GM12864 (cell line): Measurements from ENCODE around the gene FILIP1L.

ENCODE experiments used
- DNase-seq: peaks from one replicate; pipeline ENCODE4 v3.0.0-alpha.2; 2011; ENCODE audit warnings: low read depth
- H3K4me3 ChIP-seq: 2 replicates; pipeline ENCODE4 v1.5.1; 2011; ENCODE audit warnings: mild to moderate bottlenecking, low read depth, low read length, control low read depth
- TF ChIP-seq, protein P1 (sequence below): IDR thresholded peaks from 2 replicates; pipeline ENCODE4 v1.5.1; 2011; ENCODE audit warnings: low read depth, mild to moderate bottlenecking, moderate library complexity, low read length, control low read depth, inconsistent platforms; ENCODE audit errors: missing control alignments

Gene FILIP1L

GRCh38 chr3:99927671-99928457 is 186.4 kb downstream of the FILIP1L start:
- DNase-seq, result no peak
- TF ChIP-seq, protein P1, sequence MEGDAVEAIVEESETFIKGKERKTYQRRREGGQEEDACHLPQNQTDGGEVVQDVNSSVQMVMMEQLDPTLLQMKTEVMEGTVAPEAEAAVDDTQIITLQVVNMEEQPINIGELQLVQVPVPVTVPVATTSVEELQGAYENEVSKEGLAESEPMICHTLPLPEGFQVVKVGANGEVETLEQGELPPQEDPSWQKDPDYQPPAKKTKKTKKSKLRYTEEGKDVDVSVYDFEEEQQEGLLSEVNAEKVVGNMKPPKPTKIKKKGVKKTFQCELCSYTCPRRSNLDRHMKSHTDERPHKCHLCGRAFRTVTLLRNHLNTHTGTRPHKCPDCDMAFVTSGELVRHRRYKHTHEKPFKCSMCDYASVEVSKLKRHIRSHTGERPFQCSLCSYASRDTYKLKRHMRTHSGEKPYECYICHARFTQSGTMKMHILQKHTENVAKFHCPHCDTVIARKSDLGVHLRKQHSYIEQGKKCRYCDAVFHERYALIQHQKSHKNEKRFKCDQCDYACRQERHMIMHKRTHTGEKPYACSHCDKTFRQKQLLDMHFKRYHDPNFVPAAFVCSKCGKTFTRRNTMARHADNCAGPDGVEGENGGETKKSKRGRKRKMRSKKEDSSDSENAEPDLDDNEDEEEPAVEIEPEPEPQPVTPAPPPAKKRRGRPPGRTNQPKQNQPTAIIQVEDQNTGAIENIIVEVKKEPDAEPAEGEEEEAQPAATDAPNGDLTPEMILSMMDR, result no peak
- H3K4me3 ChIP-seq, result no peak overlapping the region

DNA sequence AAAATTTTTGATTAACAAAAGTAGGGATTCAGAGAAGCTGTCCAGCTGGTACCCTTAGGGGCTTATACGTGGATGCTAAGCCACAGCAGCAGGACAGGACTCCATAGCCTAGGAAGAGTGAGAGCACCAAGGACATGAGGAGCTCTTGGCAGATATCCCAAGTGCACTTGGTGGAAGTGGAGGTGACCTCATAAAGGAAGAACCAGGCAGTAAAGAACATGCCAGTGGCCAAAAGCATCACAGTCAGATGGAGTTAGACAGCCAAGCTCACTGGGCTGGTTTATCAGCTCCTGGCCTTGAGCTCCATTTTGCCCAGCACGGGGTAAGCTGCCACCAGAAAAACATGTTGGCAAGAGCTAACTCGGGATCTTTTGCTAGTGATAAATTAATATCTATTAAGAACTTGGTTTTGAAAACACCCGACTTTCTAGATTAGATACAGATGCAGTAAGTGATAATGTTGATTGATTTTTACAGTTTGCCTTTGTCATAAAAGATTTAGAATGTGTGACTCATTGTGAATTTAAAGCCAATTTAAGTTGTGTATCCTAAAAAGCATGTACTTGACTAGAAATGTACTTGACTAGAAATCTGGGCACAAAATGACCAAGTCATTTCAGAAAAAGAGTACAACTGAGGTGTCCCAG is 188.6 kb downstream of the FILIP1L start:
- DNase-seq, result no peak
- H3K4me3 ChIP-seq, result no peak overlapping the region
- TF ChIP-seq, protein P1, result no peak

- TF ChIP-seq, protein P1, result no peak
Observed at GRCh38 chr3:99923873-99924272, 190.4 kb downstream of the FILIP1L start.

DNA sequence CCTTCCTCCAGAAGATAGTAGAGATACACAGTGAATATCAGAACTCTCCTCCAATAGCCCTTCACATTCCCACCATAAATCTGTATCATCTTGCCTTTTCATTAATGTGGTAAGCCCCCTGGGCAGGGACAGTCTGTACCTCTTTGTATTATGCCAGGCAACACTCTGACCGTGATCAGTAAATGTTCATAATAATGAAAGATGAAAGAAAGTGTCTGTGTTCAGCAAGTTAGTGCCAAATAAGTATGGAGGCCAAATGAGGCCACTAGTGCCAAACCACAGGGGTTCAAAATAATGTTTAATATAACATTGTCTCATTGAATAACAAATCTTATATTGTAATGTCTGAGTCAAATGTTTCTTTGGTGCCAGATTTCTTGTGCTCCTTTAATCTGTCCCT is 192.3 kb downstream of the FILIP1L start:
- no peak for DNase-seq
- TF ChIP-seq, protein P1, result no peak
- H3K4me3 ChIP-seq, result no peak overlapping the region

More at GRCh38 chr3:99923873-99924272, 190.4 kb downstream of the FILIP1L start:
- no peak for DNase-seq
- H3K4me3 ChIP-seq, result no peak overlapping the region

DNA sequence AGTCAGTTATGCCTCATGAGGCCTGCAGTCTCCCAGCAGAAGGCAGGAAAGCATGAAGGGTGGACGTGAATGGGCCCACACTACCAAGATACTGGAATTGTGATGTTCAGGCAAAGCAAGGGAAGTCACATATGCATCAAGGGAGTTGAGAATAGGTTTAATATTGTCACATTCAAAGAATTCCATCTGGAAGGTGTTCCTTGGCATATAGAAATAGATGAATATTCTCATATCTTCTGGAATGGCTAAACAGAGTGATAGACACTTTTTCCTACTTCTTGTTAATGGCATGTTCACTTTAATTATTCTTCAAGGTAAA is 193.0 kb downstream of the FILIP1L start:
- no peak overlapping the region for H3K4me3 ChIP-seq
- DNase-seq, result no peak
- TF ChIP-seq, protein P1, result no peak

DNA sequence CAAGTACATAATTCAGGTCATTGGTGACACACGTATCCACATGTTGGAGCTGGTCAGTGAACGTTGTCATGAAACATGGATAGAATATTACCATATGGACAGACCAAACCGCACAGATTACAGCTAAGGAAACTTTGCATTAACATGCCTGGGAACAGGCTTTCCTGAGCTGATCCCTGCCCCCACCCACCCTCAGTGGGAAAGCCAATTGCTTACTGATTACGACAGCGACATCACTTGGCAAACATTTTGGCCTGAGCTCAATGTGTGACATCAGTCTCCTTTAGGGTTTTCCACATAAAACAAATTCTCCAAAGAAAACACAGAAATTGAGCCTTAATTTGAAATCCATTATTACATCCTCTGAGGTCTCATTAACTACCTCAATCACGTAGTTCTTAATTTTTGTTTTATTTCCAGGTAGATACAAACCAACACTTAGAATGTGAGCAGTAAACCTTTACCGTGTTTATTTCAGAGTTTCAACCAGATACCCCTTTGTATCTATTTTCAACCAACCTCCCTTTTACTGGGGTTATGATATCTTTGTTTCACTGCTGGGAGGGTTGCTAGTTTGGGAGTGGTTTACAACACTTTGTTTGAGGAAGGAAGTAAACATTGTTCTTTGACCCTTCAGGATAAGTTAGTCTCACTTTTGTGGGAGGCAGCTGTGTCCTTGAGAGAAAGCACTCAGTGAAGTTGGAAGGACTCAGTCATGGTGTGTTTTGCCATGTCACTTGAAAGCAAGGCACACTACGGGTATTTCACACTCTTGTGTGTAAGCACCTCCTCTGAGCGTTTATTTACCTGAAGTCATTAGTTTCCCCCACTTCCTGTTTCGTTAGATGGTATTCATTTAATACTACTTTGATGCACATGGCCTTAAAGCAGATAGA is 193.6 kb downstream of the FILIP1L start:
- H3K4me3 ChIP-seq, result no peak overlapping the region
- no peak for DNase-seq
- TF ChIP-seq, protein P1, result no peak
